ENCODE data around the gene RRH. TPM values are rescaled to one million over a fixed set of nuclear protein-coding genes. Genes with fewer than 3 reads are reported as not detected.
"Not testable (repeated sequence)": the region's sequence is repeated elsewhere in the genome, so short reads cannot be mapped to it uniquely, and the experiment has no call there.

Gene RRH
- total RNA-seq, 1 donor from 2014 or later = 0.19 TPM

DNA sequence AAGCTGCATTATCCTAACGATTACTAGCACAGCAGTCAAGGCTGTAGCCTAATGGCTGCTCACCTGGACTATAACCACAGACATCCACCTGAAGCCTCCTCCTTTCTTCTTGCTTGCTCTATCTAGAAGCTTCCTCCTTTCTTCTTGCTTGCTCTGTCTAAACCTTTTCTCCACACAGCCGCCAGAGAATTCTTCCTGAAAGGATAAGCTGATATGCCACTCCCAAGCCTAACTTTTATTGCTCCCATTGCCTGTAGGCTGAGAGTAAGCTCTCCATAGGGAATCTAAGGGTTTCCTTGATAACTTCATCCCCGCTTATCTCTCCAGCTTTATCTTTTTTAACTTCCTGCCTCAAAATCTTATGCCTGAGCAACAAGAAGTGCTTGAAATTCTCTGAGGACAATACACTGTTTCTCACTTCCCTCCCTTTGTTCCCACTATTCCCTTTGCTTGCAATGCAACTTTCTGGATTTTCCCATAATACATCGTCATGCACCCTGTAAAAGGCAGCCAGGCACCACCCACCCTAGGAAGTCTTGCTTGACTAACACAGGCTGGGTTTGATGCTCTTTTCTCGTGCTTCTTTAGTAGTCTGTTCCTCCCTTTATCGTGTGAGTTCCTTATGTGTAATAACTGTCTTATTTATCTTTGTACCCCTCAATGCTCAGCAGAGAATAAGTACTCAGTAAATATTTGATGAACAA, 18.8 kb downstream of the RRH start:
- H3K27ac ChIP-seq (replicated peaks) = no peak overlapping the region
- H3K4me1 ChIP-seq = no peaks in the 10 kb centered on the region
- H3K36me3 ChIP-seq = no peaks in the 10 kb centered on the region
- intact Hi-C loops (cut with micrococcal nuclease) = no loop called here
- TF ChIP-seq, protein P1, sequence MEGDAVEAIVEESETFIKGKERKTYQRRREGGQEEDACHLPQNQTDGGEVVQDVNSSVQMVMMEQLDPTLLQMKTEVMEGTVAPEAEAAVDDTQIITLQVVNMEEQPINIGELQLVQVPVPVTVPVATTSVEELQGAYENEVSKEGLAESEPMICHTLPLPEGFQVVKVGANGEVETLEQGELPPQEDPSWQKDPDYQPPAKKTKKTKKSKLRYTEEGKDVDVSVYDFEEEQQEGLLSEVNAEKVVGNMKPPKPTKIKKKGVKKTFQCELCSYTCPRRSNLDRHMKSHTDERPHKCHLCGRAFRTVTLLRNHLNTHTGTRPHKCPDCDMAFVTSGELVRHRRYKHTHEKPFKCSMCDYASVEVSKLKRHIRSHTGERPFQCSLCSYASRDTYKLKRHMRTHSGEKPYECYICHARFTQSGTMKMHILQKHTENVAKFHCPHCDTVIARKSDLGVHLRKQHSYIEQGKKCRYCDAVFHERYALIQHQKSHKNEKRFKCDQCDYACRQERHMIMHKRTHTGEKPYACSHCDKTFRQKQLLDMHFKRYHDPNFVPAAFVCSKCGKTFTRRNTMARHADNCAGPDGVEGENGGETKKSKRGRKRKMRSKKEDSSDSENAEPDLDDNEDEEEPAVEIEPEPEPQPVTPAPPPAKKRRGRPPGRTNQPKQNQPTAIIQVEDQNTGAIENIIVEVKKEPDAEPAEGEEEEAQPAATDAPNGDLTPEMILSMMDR (IDR thresholded peaks at IDR 0.05; ENCODE audit: borderline replicate concordance) = no peak
- no peaks in the 10 kb centered on the region for H3K9me3 ChIP-seq (replicated peaks)
- DNase-seq = no peak
- no peak overlapping the region for H3K4me3 ChIP-seq
- H3K27me3 ChIP-seq (ENCODE audit: low read depth) = no peaks in the 10 kb centered on the region

DNA sequence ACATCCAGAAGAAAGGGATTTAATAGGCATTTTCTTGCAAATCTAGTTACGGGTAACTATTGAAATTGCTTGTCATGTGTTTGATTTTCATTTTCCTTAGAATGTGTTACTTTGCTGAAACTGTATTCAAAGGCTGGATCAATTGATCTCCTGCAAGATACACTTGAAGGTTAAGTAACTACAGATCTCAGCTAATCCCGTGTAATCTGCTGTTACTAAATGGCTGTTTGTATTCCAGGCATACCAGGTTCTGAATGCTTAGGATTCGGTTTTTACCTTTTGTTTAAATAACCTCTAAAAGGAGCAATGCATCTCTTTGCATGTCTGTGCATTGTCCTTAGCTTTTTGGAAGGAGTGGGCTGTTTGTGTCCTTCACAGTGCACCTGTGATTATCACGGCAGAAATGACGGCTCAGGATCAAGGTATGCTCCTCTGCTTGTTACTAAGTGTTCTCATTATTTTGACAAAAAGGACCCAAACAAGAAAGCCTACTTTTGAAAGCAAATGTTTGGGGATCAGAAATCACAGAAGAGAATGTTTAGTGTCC, 20.2 kb downstream of the RRH start, which contains the start of gene LRIT3:
LRIT3 (plus strand) TSS at position 212 of the 547 bp plus-strand sequence; CDS start at position 307, 95 bp downstream.
- Histone ChIP-seq H3K27ac (replicated peaks) (no peak within 1 kb of the TSS), H3K9me3 (replicated peaks) (no peaks in the 10 kb centered on the region), H3K4me1 (no peaks in the 10 kb centered on the region), H3K36me3 (no peaks in the 10 kb centered on the region), H3K27me3 (ENCODE audit: low read depth) (no peaks in the 10 kb centered on the region), H3K4me3 (no peak within 1 kb of the TSS)
- TF ChIP-seq, protein P1 (IDR thresholded peaks at IDR 0.05; ENCODE audit: borderline replicate concordance) = no peak
- intact Hi-C loops (cut with micrococcal nuclease) = no loop called here
- DNase-seq = no peak

DNA sequence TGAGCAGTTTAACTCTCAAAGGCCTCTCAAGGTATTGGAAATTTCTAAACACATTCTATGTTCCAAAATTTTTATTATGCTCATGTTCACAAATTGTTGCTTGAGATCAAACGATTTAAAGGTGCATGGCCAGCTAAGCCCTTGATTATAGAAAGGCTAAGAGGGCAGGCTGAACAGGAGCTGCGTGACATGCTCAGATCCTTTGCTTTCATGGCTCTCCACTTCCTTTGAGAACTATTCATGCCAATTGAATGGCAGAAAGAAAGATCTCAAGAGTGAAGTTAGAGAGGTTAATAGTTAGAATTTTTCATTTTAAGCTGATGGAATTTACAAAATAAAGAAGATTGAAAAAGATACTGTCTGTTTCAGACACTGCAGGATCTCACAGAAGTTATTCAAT, 20.7 kb downstream of the RRH start:
- H3K27me3 ChIP-seq (ENCODE audit: low read depth) = no peaks in the 10 kb centered on the region
- no peaks in the 10 kb centered on the region for H3K4me1 ChIP-seq
- no peaks in the 10 kb centered on the region for H3K9me3 ChIP-seq (replicated peaks)
- TF ChIP-seq, protein P1 (IDR thresholded peaks at IDR 0.05; ENCODE audit: borderline replicate concordance) = no peak
- no peaks in the 10 kb centered on the region for H3K36me3 ChIP-seq
- H3K27ac ChIP-seq (replicated peaks) = no peak overlapping the region
- intact Hi-C loops (cut with micrococcal nuclease) = no loop called here
- no peak for DNase-seq
- no peak overlapping the region for H3K4me3 ChIP-seq

DNA sequence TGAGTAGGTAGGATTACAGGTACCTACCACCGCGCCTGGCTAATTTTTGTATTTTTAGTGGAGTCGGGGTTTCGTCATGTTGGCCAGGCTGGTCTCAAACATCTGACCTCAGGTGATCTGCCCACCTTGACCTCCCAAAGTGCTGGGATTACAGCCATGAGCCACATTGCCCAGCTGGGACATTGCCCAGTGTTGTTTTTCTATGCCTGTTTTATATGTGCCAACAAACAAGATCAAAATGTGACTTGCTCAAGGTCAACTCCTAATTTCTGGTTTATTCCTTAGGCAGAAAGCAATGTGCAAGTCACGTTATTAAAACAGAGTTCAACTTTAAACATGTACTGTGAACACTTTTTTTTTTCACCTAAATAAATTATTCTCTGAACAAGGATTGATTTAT, 22.8 kb downstream of the RRH start:
- TF ChIP-seq, protein P1 (IDR thresholded peaks at IDR 0.05; ENCODE audit: borderline replicate concordance) = no peak
- intact Hi-C loops (cut with micrococcal nuclease) = no loop called here
- no peak for DNase-seq
- Histone ChIP-seq H3K36me3 (no peaks in the 10 kb centered on the region), H3K9me3 (replicated peaks) (no peaks in the 10 kb centered on the region), H3K4me3 (no peak overlapping the region), H3K4me1 (no peaks in the 10 kb centered on the region), H3K27ac (replicated peaks) (no peak overlapping the region), H3K27me3 (ENCODE audit: low read depth) (no peaks in the 10 kb centered on the region)

DNA sequence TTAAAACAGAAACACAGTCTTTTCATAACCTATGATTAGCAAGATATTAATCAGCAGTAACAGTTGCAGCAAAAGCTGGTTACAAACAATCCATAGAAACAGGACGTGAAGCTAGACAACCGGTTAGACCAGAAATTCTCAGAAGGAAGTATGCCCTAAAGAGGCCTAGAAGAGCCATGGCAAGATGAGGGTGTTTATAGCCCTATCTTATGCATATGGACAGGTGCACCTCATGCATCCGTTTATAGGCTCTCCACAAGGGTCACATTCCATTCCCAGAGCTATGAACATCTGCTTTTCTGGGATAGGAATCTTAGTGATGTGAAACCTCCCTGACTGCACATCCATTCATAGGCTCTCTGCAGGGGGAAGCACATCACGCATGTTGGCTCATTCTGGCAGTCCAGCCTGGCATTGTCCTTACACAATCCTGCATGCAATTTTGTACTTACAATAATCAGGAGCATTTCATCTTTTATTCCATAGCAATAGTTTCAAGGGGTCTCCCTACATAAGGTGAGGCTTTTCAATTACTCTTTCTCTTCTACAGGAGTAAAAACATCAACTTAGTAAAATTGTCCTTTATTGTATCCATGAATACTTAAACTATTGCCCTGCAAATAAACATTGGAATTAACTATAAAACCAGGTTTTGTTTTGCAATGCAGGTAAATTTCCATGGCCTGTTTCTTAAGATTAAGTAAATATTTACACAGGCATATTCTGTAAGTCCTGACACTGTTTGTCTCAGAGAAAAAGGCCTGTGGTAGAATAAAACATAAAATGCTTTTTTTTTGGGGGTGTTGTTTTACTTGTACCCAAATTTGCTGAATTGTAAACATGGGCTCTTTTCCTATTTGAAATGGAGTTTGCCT, 31.9 kb downstream of the RRH start:
- H3K4me1 ChIP-seq; H3K27me3 ChIP-seq (ENCODE audit: low read depth); intact Hi-C loops (cut with micrococcal nuclease): not testable (repeated sequence)

More for the DNA sequence above, 31.9 kb downstream of the RRH start:
- not testable (repeated sequence) for H3K4me3 ChIP-seq; DNase-seq; H3K36me3 ChIP-seq; H3K27ac ChIP-seq (replicated peaks)
- H3K9me3 ChIP-seq (replicated peaks) = peaks cover 35% of the 10 kb centered on the region
